ENCODE measurements around the gene FOXC1.

The FOXC1 gene

GRCh38 chr6:1584996-1585668, 24.6 kb upstream of the FOXC1 start:
- DNase-seq: no peak

- no peak for DNase-seq
Measured at GRCh38 chr6:1585669-1586049, 24.1 kb upstream of the FOXC1 start.

GRCh38 chr6:1586256-1586655, 23.5 kb upstream of the FOXC1 start:
- no peak for DNase-seq

GRCh38 chr6:1586861-1587450, 22.8 kb upstream of the FOXC1 start:
- no peak for DNase-seq

- DNase-seq: no peak
Measured at GRCh38 chr6:1587546-1587945, 22.2 kb upstream of the FOXC1 start.

- no peak for DNase-seq
Measured at GRCh38 chr6:1587977-1588376, 21.7 kb upstream of the FOXC1 start.

- DNase-seq: no peak
Measured at GRCh38 chr6:1589208-1589607, 20.5 kb upstream of the FOXC1 start.

- no peak for DNase-seq
Measured at GRCh38 chr6:1590580-1590979, 19.1 kb upstream of the FOXC1 start.

- DNase-seq: no peak
Measured at GRCh38 chr6:1591243-1591642, 18.5 kb upstream of the FOXC1 start.

GRCh38 chr6:1591926-1592325, 17.8 kb upstream of the FOXC1 start:
- no peak for DNase-seq

GRCh38 chr6:1592852-1593251, 16.9 kb upstream of the FOXC1 start:
- no peak for DNase-seq

GRCh38 chr6:1593286-1593957, 16.3 kb upstream of the FOXC1 start:
- DNase-seq: no peak

- no peak for DNase-seq
Measured at GRCh38 chr6:1593958-1594314, 15.8 kb upstream of the FOXC1 start.

- no peak for DNase-seq
Measured at GRCh38 chr6:1594445-1595200, 15.1 kb upstream of the FOXC1 start.

- DNase-seq: no peak
Measured at GRCh38 chr6:1595271-1596087, 14.2 kb upstream of the FOXC1 start.

- peak; percentile 47 to 51 for DNase-seq
Measured at GRCh38 chr6:1596088-1596852, 13.4 kb upstream of the FOXC1 start.

GRCh38 chr6:1597121-1597744, 12.5 kb upstream of the FOXC1 start:
- no peak for DNase-seq

GRCh38 chr6:1597924-1598323, 11.8 kb upstream of the FOXC1 start:
- no peak for DNase-seq

- DNase-seq: no peak
Measured at GRCh38 chr6:1598433-1598832, 11.3 kb upstream of the FOXC1 start.

GRCh38 chr6:1598886-1599285, 10.8 kb upstream of the FOXC1 start:
- no peak for DNase-seq

GRCh38 chr6:1599469-1599868, 10.2 kb upstream of the FOXC1 start:
- DNase-seq: no peak

Data from AML-193 (cell line).